HCT116 (cell line): ENCODE results near the gene DISP1.

Source experiments
- EGR1 ChIP-seq: IDR thresholded peaks from 2 replicates; pipeline ENCODE4 v1.6.1; 2012; ENCODE audit warnings: low read depth
- EZH2phosphoT487 ChIP-seq: fragments of 200-600 bp; IDR thresholded peaks from 2 replicates; pipeline ENCODE4 v1.6.1; 2018; ENCODE audit warnings: antibody characterized with exemption, borderline replicate concordance
- POLR2A ChIP-seq: IDR thresholded peaks from 2 replicates; pipeline ENCODE4 v1.7.0; 2011; ENCODE audit warnings: borderline replicate concordance; ENCODE audit not compliant: insufficient read depth, insufficient read length; ENCODE audit errors: extremely low read depth
- RAD21 ChIP-seq: IDR thresholded peaks from 2 replicates; pipeline ENCODE4 v1.6.1; 2012; ENCODE audit warnings: low read depth, mild to moderate bottlenecking
- SIN3A ChIP-seq: IDR thresholded peaks from 2 replicates; pipeline ENCODE4 v1.6.1; 2012; ENCODE audit warnings: low read depth
- SP1 ChIP-seq: IDR thresholded peaks from 2 replicates; pipeline ENCODE4 v1.6.1; 2012; ENCODE audit warnings: low read depth
- ZFX ChIP-seq: fragments of 450-650 bp; IDR thresholded peaks from 2 replicates; pipeline ENCODE4 v1.6.1; 2017
- TF ChIP-seq, protein P1 (sequence below), 3 experiments: fragments of 200-600 bp in 1 of 3; sonication (generic) in 1 of 3; IDR thresholded peaks in 2 of 3; conservative IDR thresholded peaks in 1 of 3; 2 replicates each; pipeline ENCODE4 v1.5.1; 2012 to 2017; ENCODE audit warnings: low read depth in 2 of 3, low read length in 2 of 3, antibody characterized with exemption in 1 of 3, borderline replicate concordance in 1 of 3, control low read depth in 1 of 3, mild to moderate bottlenecking in 1 of 3, mixed read lengths in 1 of 3, mixed run types in 1 of 3, moderate library complexity in 1 of 3; ENCODE audit not compliant: insufficient read depth in 1 of 3
- TF ChIP-seq, protein P2 (sequence below): IDR thresholded peaks from 2 replicates; pipeline ENCODE4 v1.6.1; 2012; ENCODE audit warnings: low read depth

DNA sequence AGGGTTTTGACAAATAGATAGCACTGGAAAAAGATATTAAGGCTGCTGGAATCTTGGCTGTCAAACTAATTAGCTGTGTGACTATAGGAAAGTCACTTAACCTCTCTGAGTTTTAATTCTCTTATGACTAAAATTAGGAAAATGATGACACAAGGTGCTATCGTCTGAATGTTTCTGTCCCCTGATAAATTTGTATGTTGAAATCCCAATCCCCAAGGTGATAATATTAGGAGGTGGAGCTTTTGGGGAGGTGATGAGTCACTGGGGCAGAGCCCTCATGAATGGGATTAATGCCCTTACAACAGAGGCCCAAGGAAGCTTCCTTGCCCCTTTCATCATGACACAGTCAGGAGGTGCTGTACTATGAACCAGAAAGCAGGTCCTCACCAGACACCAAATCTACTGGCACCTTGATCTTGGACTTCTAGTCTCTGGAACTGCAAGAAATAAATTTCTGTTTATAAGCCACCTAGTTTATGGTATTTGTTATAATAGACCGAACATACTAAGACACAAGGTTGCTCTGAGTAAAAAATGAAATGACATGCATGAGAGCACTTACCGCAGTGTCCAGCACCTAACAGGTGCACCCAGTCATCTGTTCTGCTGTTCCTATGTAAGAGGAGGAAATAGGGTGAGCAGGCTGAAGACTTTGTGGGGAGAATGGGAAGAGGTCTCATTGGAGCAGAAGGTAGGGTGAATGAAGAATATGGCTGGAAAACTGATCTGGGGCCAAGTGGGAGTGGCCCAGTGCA is 26.3 kb upstream of the DISP1 start:
- TF ChIP-seq, protein P1, sequence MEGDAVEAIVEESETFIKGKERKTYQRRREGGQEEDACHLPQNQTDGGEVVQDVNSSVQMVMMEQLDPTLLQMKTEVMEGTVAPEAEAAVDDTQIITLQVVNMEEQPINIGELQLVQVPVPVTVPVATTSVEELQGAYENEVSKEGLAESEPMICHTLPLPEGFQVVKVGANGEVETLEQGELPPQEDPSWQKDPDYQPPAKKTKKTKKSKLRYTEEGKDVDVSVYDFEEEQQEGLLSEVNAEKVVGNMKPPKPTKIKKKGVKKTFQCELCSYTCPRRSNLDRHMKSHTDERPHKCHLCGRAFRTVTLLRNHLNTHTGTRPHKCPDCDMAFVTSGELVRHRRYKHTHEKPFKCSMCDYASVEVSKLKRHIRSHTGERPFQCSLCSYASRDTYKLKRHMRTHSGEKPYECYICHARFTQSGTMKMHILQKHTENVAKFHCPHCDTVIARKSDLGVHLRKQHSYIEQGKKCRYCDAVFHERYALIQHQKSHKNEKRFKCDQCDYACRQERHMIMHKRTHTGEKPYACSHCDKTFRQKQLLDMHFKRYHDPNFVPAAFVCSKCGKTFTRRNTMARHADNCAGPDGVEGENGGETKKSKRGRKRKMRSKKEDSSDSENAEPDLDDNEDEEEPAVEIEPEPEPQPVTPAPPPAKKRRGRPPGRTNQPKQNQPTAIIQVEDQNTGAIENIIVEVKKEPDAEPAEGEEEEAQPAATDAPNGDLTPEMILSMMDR (IDR thresholded peaks at IDR 0.05 in 2 of 3, conservative IDR thresholded peaks at IDR 0.05 in 1 of 3; ENCODE audit: borderline replicate concordance in 1 of 3, insufficient read depth in 1 of 3, low read depth in 2 of 3, low read length in 2 of 3), result no peak
- no peak for TF ChIP-seq EZH2phosphoT487
- TF ChIP-seq SP1, result no peak
- TF ChIP-seq SIN3A, result no peak
- TF ChIP-seq EGR1, result no peak
- TF ChIP-seq, protein P2, sequence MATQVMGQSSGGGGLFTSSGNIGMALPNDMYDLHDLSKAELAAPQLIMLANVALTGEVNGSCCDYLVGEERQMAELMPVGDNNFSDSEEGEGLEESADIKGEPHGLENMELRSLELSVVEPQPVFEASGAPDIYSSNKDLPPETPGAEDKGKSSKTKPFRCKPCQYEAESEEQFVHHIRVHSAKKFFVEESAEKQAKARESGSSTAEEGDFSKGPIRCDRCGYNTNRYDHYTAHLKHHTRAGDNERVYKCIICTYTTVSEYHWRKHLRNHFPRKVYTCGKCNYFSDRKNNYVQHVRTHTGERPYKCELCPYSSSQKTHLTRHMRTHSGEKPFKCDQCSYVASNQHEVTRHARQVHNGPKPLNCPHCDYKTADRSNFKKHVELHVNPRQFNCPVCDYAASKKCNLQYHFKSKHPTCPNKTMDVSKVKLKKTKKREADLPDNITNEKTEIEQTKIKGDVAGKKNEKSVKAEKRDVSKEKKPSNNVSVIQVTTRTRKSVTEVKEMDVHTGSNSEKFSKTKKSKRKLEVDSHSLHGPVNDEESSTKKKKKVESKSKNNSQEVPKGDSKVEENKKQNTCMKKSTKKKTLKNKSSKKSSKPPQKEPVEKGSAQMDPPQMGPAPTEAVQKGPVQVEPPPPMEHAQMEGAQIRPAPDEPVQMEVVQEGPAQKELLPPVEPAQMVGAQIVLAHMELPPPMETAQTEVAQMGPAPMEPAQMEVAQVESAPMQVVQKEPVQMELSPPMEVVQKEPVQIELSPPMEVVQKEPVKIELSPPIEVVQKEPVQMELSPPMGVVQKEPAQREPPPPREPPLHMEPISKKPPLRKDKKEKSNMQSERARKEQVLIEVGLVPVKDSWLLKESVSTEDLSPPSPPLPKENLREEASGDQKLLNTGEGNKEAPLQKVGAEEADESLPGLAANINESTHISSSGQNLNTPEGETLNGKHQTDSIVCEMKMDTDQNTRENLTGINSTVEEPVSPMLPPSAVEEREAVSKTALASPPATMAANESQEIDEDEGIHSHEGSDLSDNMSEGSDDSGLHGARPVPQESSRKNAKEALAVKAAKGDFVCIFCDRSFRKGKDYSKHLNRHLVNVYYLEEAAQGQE, result no peak
- TF ChIP-seq RAD21, result no peak
- no peak for TF ChIP-seq POLR2A
- no peak for TF ChIP-seq ZFX
